NCI-H526 treated with DMSO at 0.1 percent for 48 hours (cell line): ENCODE data around the gene EVC.
"Not testable (repeated sequence)": the region's sequence is repeated elsewhere in the genome, so short reads cannot be mapped to it uniquely, and the experiment has no call there.

Source experiments
- DNase-seq: peaks from one replicate; lab custom pipeline; 2025; lab: John Stamatoyannopoulos, UW

The EVC gene

DNA sequence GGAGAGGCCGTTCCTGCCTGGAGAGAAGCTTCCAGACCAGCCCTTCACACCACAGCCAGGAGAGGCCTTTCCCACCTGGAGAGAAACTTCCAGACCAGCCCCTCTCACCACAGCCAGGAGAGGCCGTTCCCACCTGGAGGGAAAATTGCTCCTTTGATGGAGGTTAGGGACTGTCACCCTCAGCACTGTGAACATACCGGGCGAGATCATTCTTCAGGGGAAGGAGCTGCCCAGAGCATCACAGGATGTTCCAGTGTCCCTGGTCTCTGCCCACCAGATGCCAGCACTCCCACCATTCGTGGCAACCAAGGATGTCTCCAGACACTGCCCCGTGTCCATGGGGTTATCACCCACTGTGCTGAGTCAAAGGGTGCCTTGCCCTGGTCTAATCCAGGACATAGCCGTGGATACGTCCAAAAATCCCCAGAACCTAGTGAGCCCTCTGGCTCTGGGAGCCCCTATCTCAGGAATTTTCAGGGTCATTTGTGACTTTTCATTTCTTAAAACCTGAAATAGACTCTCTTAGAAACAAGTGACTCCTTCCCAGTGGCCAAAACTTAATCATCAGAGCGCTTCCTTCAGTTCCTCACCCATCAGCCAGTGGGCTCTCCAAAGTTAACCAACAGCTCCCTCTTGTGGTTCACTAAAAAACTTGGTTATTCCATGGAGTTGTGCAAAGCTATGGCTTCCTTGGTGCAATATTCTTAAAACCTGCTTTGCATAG, 101.7 kb downstream of the EVC start:
- peak; percentile 81 for DNase-seq

DNA sequence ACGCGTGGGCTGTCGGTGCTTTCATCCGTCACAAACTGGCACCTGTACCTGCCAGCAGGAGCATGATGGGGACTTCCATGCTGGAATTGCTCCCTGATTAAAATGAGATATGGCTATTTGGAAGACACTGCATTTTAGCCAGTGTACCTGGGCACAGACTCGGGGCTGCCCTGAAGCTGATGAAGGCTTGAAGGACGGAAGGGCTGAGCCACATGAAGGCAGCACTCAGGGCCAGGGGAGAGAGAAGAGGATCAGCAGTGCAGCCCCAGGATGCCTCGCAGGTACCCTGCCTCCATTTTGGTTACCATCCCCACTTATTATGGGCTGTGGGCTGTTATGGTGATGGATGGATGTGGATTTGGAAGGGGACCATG, 102.9 kb downstream of the EVC start:
- DNase-seq = no peak

DNA sequence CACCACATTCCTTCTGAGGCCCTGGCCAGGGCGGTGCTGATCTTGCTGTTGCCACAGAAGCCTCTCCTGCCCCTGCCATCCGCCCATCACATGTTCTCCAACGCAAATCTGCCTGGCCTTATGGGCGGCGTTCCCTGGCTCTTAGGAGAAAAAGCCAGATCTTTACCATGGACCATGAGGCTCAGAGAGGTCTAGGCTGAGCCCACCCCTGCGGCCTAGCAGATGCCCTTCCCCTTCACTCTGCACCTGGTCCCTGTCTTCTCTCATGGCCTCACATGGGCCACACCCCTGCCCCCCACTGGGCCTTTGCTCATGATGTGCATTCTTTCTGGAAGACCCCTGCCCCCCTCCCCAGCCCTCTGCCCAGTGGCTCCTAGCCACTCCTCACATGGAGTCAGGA, 103.4 kb downstream of the EVC start:
- DNase-seq = no peak

DNA sequence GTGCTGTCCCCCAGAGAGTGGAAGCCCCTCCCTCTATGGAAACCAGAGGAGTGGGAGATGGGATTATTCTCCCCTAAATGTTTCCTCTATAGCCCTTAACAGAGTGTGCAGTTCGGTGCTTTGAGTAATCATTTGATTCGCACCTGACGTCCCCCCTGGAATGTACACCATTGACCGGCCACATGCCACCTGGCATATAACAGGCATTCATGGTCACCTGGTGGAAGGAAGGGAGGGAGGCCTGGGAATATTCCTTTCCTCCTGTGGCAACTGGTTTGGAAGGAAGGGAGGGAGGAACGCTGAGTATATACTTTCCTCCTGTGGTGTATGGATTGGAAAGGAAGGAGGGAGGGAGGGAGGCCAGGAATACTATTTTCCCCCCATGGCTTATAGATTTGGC, 104.6 kb downstream of the EVC start:
- DNase-seq = no peak

DNA sequence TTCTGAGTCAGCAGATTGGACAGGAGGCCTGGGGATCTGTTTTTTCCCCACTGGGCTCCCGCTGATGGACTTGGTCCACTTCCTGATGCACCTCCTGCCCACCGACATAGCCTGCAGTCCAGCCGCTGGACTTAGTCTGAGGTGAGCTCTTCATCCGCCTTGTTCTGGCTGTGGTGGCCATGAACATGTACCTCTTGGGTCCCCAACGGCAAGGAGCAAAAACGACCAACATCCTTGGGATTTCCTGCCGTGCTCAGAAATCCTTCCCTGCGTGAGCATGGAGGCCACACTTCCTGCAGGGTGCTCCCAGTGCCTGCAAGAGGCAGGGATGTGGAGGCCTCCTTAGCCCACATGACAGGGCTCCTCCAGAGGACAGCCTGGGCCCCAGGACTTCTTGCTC, 105.1 kb downstream of the EVC start:
- DNase-seq = no peak

DNA sequence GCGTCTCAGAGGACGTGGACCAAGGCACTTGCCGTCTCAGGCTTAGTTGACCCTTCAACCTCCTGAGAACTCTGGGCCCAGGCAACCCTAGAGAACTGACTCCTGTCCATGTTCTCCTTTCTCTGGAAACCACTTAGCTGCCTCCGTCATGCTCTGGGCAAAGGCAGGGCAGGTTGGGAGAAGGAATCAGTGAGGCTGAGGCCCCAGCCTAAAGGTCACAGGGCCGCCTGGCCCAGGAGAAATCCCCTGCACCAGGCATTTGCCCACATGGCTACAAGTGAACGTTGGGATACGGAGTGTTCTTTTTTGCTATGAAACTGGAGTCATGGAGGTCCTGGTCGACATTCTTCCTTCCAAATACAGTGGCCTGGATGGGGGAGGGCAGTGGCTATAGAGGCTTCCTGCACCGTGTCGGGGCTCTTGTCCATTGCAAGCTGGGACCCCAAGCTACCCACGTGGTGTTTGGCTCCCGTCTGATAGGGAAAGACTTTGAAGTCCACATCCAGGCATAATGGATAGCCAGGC, 105.9 kb downstream of the EVC start:
- no peak for DNase-seq

DNA sequence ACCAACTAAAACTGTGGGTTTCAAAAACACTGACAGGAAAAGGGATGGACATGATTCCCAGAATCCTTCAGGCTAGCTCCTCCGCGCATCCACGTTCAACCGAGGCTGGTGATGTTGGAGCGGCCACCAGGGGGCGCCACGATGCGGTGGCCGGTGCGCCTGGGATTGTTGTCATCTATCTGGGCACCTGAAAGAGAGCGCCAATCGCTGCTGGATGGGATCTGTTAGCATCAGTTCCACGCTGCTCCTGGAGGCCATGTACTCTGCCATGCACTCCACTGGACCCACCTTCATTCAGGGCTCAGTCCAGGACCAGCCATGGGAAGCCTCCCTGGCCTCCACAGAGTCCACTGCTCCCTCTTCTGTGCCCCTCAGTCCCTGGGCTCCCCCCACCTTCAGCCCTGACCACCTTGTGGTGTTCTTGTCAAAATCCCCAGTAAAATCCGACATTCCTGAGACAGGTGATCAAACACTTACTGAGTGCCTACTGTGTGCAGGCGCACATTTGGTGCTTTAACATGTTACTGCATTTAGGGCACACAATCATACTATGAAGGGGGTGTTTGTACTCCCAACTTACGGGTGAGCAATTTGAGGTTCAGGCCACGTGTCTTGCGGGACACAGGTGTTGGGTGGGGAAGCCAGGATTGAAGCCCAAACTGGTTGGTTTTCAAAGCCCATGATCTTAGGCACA, 110.8 kb downstream of the EVC start:
- DNase-seq = no peak

DNA sequence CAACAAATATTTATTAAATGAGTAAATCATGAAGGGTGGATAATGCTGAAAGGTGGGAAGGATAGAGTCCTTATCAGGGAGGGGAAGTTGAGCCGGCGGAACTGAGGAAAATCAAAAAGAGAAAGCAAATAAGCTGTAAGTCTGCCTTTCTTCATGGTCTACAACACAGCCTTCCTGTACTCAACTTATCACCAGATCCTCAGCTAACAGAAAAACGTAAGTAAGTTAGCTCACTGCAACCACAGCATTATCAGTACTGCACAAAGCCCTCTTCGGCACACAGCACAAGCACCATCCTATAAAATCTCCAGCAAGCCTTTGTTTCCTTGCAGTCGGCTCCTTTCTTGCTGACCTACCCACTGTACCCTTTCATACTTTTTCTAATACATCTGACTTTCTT, 111.6 kb downstream of the EVC start:
- DNase-seq = no peak

DNA sequence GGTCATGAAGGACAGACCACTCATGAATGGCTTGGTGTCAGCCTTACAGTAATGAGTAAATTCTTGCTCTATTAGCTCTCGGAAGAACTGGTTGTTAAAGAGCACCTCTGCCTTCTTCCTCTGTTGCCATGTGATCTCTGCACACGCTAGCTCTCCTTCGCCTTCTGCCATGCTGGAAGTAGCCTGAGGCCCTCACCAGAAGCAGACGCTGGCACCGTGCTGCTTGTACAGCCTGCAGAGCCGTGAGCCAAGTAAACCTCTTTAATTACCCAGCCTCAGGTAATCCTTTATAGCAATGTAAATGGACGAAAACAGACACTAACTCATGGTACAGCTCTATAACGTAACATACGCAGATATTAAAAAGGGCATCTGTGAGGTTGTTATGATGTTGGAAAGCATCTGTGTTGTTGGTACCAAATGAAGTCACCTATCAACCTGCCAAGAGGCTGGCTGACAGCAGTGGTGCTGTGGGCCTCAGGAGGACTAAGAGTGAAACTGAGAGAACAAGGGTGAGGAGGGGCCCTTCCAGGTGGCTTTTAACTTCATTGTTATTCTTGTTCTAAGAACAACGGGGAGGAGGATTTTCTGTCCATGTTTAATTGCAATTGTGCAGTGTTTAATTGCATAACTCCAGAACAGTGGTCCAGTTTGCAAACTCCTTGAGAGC, 112.7 kb downstream of the EVC start:
- DNase-seq = no peak

DNA sequence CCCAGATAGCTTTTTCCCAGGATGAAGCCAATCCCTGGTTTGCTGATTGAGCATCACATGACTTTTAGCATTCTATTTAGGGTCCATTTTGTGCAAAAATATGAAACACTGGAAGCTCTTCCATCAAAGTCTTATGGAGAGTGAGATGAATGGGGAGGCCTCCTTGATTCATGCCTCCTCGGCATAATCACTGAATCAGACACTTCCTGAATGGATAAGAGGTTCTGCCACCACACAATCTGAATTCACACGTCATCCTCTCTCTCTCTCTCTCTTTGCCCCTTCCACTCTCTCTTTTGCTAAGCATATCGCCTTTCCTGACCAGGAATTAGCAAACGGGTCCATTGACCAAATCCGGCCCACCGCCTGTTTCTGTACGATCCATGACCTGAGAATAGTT, 113.2 kb downstream of the EVC start:
- DNase-seq = no peak

DNA sequence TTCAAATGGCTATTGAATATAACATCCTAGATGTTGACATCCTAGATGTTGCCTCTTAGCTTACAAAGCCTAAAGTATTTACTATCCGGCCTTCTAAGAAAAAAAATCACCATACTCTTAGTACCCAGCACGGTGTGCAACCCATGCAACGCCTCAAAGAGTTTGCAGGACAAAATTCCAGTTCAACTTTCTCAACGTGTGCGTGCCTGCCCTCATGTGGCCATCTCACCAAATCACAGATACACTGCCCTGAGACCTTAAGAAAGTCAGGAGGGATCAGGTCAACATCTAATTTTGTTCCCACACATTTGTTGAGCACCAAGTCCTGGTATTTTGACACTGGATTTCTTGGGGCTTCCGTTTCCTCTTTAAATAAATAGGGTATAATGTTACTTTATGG, 113.6 kb downstream of the EVC start:
- peak; percentile 3 for DNase-seq

DNA sequence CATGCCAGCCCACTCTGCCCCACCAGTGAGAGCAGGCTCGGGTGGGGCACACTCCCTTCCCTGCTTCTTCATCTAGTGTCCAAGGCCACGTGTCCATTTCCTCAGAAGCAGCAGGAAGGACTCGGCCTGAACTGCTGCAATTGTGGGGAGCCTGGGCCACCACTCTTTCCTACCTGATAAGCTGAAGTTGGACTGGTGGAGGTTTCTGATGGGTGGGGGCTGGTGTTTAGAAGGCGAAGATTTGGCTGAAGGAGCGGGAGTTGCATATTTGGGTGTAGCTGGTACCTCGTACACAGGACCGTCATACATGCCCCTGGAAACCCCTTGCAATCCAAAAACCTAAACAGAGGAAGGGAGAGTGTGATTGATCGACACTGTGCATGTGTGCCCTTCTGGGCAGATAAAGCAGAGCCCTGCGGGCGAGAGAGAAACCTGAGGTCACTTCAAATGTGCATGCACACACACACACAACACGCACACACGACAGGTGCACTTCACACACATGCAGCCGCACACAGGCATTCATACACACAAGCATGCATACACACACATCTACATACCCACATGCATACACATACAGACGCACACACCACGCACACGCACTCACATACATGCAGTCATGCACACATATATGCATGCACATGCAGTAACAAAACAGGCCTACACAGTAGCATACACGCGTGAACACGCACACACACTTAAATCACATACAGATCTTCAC, 114.5 kb downstream of the EVC start:
- no peak for DNase-seq

DNA sequence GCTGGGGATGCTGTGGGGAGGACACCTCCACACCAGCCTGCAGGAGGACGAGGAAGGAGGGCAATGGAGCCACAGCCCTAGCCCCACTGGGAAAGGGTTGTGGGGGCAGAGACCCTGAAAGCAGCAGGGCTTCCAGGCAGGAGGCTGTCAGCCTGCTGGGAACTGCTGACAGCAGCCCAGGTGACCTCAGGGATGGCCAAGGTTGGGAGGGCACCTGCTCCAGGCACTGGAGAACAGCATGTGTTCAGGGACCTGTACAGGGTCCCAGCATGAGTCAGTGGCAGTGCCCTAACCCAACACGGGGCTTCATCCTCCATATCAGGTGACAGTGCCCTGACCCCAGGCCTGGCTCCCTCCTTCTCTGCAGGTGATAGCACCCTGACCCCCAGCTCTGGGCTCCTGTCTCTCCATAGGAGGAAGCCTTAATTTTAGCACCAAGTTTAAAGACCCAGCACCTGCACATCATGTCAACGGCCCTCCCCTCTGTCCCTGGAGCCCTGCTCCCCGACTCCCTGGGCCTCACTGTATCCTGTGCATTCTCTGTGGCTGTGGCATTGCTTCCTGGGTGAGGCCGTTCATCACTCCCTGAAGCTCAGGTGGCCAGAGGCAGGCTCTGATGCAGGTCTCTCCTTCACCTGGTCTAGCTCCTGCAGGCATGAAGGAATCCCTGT, 115.6 kb downstream of the EVC start:
- DNase-seq = no peak

DNA sequence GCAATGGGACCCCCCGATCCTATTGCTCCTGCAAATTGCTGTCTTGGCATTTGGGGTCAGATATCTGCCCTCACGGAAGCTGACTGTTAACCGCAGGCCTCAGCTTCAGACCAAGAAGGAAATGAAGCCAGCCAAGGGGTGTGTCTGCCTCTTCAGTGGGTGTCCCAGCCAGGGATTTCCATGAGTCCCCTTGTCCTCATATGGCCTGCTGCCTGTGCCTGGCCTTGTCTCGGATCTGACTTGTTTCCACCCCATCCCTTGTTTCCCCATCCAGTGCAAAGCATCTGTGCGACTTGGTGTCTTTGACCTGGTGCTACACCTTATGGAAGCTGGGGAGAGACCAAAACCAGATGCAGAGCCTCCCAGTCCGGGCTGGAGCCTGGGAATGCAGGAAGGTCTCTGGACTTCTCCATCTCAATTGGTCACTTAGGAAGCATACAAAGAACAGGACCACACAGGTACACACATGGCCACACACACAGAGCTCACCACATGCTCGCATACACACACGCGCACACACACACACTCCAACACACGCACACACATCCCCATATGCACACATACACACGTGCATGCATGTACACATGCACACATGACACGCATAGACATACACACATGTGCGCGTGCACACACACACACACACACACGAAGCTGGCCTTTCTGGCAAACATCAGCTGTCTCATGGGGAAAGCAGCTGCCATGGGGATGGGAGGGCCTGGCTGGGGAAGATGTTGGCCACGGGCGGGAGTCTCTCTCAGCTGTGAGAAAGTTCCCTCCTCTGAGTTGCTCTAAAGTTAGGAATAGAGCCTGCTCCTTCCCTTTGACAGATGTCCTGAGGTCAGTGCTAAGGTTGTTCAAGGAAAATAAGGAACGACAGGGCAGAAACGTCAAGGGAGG, 116.4 kb downstream of the EVC start:
- no peak for DNase-seq

DNA sequence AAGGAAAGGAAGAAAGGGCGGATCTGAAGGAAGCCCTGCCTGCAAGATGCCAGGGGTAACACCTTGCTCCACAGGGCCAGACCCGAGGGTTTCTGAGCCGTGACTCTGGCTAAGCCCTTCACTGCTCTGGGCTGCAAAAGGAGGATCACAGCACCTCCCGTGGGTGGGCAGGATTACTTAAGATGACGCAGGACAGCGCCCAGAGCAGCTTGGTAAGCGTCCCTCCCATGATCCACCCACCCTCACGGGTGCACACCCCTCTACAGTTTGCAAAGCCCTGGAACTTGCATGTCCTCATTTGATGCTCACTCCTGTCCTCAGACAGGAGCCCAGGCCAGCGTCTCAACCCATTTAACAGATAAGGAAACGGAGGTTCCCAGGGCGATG, 117.0 kb downstream of the EVC start:
- no peak for DNase-seq

DNA sequence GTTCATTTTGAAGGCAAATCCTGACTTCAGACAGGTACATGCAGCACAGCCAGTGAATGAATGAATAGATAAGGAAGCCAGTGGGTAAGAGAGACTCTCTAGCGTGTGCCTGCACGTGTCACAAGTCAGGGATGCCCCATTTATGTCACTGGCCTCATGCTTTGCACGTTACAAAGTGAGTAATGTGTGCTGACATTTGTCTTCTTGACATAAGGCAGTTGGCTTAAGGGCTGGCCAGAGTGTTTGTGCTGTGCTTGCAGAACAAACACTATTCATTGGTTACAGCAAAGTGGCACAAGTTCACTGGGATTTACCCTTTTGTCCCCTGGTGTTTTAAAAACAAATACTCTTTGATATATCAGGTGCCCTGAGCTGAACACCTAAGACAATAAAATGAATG, 125.9 kb downstream of the EVC start:
- no peak for DNase-seq

DNA sequence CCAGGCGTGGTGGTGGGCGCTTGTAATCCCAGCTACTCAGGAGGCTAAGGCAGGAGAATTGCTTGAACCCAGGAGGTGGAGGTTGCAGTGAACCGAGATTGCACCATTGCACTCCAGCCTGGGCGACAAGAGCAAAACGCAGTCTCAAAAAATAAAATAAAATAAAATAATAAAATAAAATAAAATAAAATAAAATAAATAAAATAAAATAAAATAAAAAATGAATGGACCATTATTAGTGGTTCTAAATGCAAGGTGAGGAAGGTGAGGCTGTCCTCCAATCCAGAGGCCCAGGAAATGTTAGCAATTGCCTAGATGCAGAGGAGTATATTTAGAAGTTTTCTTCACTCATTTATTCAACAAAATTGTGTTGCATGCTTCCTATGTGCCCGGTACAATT, 126.5 kb downstream of the EVC start:
- DNase-seq = not testable (repeated sequence)

DNA sequence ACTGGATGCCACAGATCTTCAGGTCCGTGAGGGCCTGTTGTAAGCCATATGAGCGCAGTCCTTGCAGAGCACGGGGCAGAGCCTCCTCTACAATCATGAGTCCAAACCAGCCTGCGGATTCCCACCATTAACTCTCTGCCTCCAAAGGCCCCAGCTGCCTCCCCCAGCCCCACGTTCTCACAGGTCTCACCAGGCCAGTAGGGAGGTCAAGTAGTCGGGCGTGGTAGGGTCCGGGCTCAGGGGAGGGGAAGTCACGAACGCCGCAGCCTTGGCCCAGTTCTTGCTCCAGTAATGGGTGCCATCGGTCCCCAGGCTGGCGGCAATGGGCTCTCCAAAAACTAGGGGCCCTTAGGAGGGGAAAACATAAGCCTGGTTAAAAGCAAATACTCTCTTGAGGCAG, 128.3 kb downstream of the EVC start:
- no peak for DNase-seq

DNA sequence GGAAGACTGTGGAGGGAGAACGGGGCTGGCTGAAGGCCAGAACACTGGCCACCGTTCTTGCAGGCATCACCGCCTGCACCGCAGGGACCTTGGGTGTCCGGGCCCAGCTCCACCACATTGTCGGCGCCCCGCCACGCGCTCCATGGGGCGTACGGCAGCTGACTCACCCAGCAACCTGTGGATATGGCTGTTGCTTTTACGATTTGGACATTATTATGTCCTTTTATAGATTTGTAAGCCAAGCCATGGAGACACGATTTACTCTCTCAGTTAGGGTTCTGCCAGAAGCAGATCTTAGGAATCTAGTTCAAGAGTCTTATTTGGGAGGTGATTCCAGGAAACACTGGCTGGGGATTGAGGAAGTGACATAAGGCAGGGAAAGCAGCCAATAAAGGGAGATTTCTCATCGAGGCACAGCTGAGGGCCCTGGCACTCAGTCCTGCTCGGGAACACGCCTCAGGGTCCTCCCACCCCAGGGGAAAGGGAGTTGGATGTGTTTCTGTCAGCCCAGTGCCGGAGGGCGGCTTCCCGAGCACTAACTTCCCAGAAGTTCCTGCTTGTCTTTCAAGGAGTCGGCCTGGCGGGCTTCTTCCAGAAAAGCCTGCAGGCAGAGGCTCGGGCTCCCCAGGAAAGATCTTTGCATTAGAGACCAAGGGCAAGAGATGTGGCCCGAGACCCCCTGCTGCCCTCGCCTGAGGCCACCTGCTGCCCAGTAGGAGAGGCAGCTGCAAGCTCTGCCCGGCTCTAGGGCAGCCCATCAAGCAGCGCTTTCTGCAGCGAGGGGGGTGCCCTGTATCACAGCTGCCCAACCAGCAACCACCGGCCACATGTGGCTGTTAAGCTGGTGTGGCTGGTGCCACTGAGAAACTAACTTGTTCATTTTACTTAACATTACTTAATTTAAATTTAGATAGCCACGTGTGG, 129.0 kb downstream of the EVC start:
- DNase-seq = no peak

DNA sequence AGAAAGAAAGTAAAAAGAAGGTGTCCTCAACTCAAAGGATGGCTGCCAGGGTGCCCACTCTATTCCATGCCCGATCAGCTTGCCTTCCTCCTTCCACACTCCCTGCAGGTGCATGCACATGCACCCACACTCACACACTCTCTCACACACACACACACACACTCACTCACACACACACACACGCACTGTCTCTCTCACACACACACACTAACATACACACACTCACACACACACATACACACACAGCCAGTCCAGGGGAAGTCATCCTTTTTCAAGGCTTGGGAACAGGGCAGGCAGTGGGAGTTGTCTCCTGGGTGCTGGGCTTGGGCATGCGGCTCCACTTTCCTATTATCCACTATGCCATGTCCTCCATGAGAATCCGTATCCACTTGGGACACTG, 131.5 kb downstream of the EVC start:
- DNase-seq = no peak
